ENCODE results near the gene DDIT3. TPM values are rescaled to one million over a fixed set of nuclear protein-coding genes. Genes with fewer than 3 reads are reported as not detected.

DDIT3 gene
- total and polyA plus RNA-seq, 2 of the 8 experiments (the other 6 are each of a cell fraction or from before 2014, with no cell fraction given), result 4.9 to 5.7 TPM

DNA sequence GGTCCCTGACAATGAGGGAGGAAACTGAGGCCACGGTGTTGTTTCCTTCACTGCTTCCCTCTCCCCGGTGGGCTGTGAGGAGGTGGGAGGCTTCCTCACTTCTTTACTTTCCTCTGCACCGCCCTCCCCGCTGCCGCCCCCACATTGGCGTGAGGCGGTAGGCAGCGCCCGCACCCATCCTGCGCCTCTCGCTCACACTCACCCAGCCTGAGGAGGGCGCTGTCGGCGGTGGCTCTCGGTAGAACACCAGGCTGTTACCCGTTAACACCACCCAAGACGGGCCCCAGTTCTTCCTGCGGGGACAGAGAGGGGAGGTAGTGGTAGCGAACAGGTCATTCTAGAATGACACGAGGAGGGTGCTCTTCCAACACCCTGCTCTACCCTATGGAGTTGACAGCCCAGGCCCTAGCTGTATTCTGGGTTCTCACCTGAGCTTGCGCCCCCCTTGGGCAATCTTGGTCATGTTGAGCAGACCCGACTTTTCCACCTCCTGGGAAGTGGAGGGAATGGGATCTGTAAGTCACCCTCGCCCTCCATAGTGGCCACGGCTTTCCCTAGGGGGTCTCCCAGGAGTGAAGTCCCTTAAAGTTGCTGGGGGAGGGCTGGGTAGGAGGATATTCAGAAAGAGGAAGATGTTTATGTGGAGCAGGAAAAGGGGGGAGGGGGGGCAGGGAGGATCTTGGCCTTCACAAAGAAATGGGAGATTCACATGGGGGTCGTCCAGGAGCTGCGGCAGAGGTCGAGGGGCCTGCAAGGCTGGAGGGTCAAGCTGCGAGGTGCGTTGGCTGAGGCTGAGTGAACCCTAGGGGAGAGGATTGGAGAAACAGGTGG is 43.9 kb downstream of the DDIT3 start:
- Histone ChIP-seq H3K4me1 (replicated peaks in 1 of 4; ENCODE audit: control insufficient read depth in 3 of 4, insufficient read depth in 4 of 4, low read length in 3 of 4) (peaks cover 0 to 25% (median 11%) of the 10 kb centered on the region in 4 experiments; a peak in 6 of 7 replicates), H3K23ac (ENCODE audit: insufficient read length) (no peak overlapping the region), H3K23me2 (ENCODE audit: low read depth, low read length) (peaks cover 8% of the 10 kb centered on the region; the same call in 1 of the 2 replicates), H2AK5ac (ENCODE audit: low read depth, low read length) (no peak overlapping the region), H3K79me2 (ENCODE audit: control insufficient read depth in 1 of 2, insufficient read depth in 2 of 2, low read length in 2 of 2) (no peaks in the 10 kb centered on the region), H3K27ac (ENCODE audit: low read depth, low read length) (no peak overlapping the region), H2BK15ac (ENCODE audit: low read length) (0 out of 2 replicates have a peak overlapping the region, but pooled peaks have one; percentile 55), H4K20me1 (replicated peaks in 1 of 2; ENCODE audit: control insufficient read depth in 1 of 2, insufficient read depth in 2 of 2, low read length in 2 of 2) (peaks cover 0 to 4% of the 10 kb centered on the region in 2 experiments), H3K56ac (replicated peaks; ENCODE audit: insufficient read length, low read depth, low read length) (no peak overlapping the region), H4K91ac (replicated peaks; ENCODE audit: insufficient read length, low read length) (peak overlapping the region; percentile 15), H3K14ac (ENCODE audit: insufficient read length) (no peak overlapping the region), H3K4me3 (ENCODE audit: extremely low read depth in 1 of 4, insufficient read depth in 2 of 4, low read depth in 3 of 4, low read length in 4 of 4) (peak overlapping the region; percentile 22 to 59 (median 50)), H3K36me3 (ENCODE audit: control insufficient read depth in 2 of 4, insufficient read depth in 4 of 4, low read length in 3 of 4) (no peaks in the 10 kb centered on the region), H4K5ac (ENCODE audit: insufficient read length, low read depth, low read length) (no peak overlapping the region), H2BK5ac (ENCODE audit: low read depth, low read length) (no peak overlapping the region), H3K18ac (ENCODE audit: extremely low read depth, low read length) (peak overlapping the region; percentile 78), H4K8ac (ENCODE audit: extremely low read depth, insufficient read depth, low read length) (no peak overlapping the region), H3K4me2 (ENCODE audit: insufficient read depth in 1 of 2, low read depth in 2 of 2, low read length in 2 of 2) (peak overlapping the region; percentile 88 to 97), H3K9me3 (ENCODE audit: insufficient read depth in 2 of 2, low read depth in 1 of 2, low read length in 1 of 2) (no peaks in the 10 kb centered on the region), H3K9ac (replicated peaks in 1 of 4; ENCODE audit: extremely low read depth in 1 of 4, low read depth in 3 of 4, low read length in 3 of 4) (no peak overlapping the region), H2BK20ac (ENCODE audit: low read length) (peak overlapping the region; percentile 3; the same call in 1 of the 2 replicates), H2BK12ac (ENCODE audit: low read depth, low read length) (peak overlapping the region; percentile 80; the same call in 1 of the 2 replicates), H2BK120ac (replicated peaks; ENCODE audit: low read depth, low read length) (no peak overlapping the region), H3K27me3 (replicated peaks in 1 of 4; ENCODE audit: control insufficient read depth in 3 of 4, extremely low read depth in 1 of 4, insufficient read depth in 3 of 4, low read length in 3 of 4) (peaks cover 20 to 49% (median 42%) of the 10 kb centered on the region in 4 experiments), H3K79me1 (ENCODE audit: low read depth, low read length) (no peaks in the 10 kb centered on the region), H3K4ac (replicated peaks; ENCODE audit: insufficient read length, low read depth, low read length) (no peak overlapping the region), H2AFZ (ENCODE audit: low read length) (no peak overlapping the region; the same call in 1 of the 2 replicates)
- ChIA-PET CTCF (ENCODE audit: partially characterized antibody) (interaction anchor here (0.7 to 25.1 kb wide), 7 partner anchors 10 to 229 kb away, joined by 3 to 441 read pairs (median 3); partner anchors contain the start of genes GLI1, INHBE and MARS1), POLR2A (ENCODE audit: partially characterized antibody) (interaction anchor here (0.6 to 1.1 kb wide), 2 partner anchors 50 kb away, joined by 3 to 5 read pairs; no protein-coding TSS in a partner anchor)
- FAIRE-seq (no peak), DNase-seq (ENCODE audit: low read depth in 1 of 2, low spot score in 2 of 2) (peak in 1 of 2 experiments; percentile 79)
- 32% methylated on average over 24 of the region's 29 CpGs; no CpG with 5 or more reads in 1 of the 2 experiments for WGBS, 2 experiments (ENCODE audit: extremely low coverage in 1 of 2, insufficient coverage in 1 of 2, insufficient read length in 1 of 2, insufficient replicate concordance in 2 of 2, low coverage in 1 of 2, low lambda C conversion rate in 2 of 2, missing lambda C conversion rate in 1 of 2)
- TF ChIP-seq RXRA (IDR thresholded peaks at IDR 0.05; ENCODE audit: insufficient read depth, low read depth, low read length) (no peak), RAD21 (IDR thresholded peaks at IDR 0.05 in 1 of 2, conservative IDR thresholded peaks at IDR 0.05 in 1 of 2; ENCODE audit: low read depth in 2 of 2, low read length in 2 of 2) (peak in 1 of 2 experiments; percentile 6; a peak in 1 of 4 replicates), EGR1 (IDR thresholded peaks at IDR 0.05; ENCODE audit: borderline replicate concordance, low read depth, low read length) (peak; percentile 74; the same call in 1 of the 2 replicates), SUZ12 (IDR thresholded peaks at IDR 0.05; ENCODE audit: low read length) (peak; percentile 7; the same call in 1 of the 2 replicates)
- TF ChIP-seq, protein P1, sequence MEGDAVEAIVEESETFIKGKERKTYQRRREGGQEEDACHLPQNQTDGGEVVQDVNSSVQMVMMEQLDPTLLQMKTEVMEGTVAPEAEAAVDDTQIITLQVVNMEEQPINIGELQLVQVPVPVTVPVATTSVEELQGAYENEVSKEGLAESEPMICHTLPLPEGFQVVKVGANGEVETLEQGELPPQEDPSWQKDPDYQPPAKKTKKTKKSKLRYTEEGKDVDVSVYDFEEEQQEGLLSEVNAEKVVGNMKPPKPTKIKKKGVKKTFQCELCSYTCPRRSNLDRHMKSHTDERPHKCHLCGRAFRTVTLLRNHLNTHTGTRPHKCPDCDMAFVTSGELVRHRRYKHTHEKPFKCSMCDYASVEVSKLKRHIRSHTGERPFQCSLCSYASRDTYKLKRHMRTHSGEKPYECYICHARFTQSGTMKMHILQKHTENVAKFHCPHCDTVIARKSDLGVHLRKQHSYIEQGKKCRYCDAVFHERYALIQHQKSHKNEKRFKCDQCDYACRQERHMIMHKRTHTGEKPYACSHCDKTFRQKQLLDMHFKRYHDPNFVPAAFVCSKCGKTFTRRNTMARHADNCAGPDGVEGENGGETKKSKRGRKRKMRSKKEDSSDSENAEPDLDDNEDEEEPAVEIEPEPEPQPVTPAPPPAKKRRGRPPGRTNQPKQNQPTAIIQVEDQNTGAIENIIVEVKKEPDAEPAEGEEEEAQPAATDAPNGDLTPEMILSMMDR (IDR thresholded peaks at IDR 0.05; ENCODE audit: control extremely low read depth in 1 of 3, insufficient read depth in 1 of 3, low read depth in 1 of 3, low read length in 3 of 3), result peak; percentile 67 to 84 (median 69)
- TF ChIP-seq, protein P2, sequence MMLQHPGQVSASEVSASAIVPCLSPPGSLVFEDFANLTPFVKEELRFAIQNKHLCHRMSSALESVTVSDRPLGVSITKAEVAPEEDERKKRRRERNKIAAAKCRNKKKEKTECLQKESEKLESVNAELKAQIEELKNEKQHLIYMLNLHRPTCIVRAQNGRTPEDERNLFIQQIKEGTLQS (IDR thresholded peaks at IDR 0.05; ENCODE audit: insufficient read depth, low read depth, low read length), result no peak

All from H1 (cell line).